GM21717 (cell line): ENCODE results near the gene ZBTB32.

Source experiments
- ATAC-seq: cut with Tn5 transposase; IDR thresholded peaks from one replicate; pipeline ENCODE4 v1.9.1; 2021; ENCODE audit warnings: mild to moderate bottlenecking, moderate library complexity; ENCODE audit not compliant: unreplicated experiment

ZBTB32 gene

GRCh38 chr19:35733180-35734125 lies 29.1 kb downstream of the ZBTB32 start:
- no peak for ATAC-seq

GRCh38 chr19:35734273-35734672 lies 29.9 kb downstream of the ZBTB32 start:
- no peak for ATAC-seq

GRCh38 chr19:35734889-35735288 lies 30.5 kb downstream of the ZBTB32 start:
- ATAC-seq, result no peak

- ATAC-seq, result no peak
Observed at GRCh38 chr19:35736913-35737886, 32.8 kb downstream of the ZBTB32 start.

- ATAC-seq, result no peak
Observed at GRCh38 chr19:35738021-35738886, 33.9 kb downstream of the ZBTB32 start.

- no peak for ATAC-seq
Observed at GRCh38 chr19:35738887-35739229, 34.5 kb downstream of the ZBTB32 start.

- no peak for ATAC-seq
Observed at GRCh38 chr19:35739275-35740107, 35.1 kb downstream of the ZBTB32 start.

GRCh38 chr19:35740108-35740422 lies 35.7 kb downstream of the ZBTB32 start:
- peak; percentile 17 for ATAC-seq

GRCh38 chr19:35740423-35741202 lies 36.3 kb downstream of the ZBTB32 start:
- peak; percentile 52 for ATAC-seq

GRCh38 chr19:35741203-35741515 lies 36.8 kb downstream of the ZBTB32 start:
- ATAC-seq, result no peak

GRCh38 chr19:35742121-35742724 lies 37.9 kb downstream of the ZBTB32 start, which contains the start of gene IGFLR1:
Gene IGFLR1 (minus strand): TSS chr19:35742452. CDS start chr19:35741180, 1,272 bp downstream.
- ATAC-seq, result no peak

GRCh38 chr19:35743640-35744429 lies 39.5 kb downstream of the ZBTB32 start:
- no peak for ATAC-seq

GRCh38 chr19:35744430-35745327 lies 40.3 kb downstream of the ZBTB32 start:
- ATAC-seq, result peak; percentile 29

GRCh38 chr19:35745328-35746086 lies 41.1 kb downstream of the ZBTB32 start, which contains the start of the genes PSENEN and U2AF1L4:
Gene PSENEN (plus strand): TSS chr19:35745651. CDS start chr19:35745931, 280 bp downstream.
Gene U2AF1L4 (minus strand): TSS chr19:35745418. CDS start chr19:35745391, 27 bp downstream.
- ATAC-seq, result peak; percentile 35

GRCh38 chr19:35746087-35746462 lies 41.7 kb downstream of the ZBTB32 start:
- ATAC-seq, result no peak

- ATAC-seq, result no peak
Observed at GRCh38 chr19:35746531-35746930, 42.2 kb downstream of the ZBTB32 start.
